Activated naive CD8-positive, alpha-beta T cell treated with anti-CD3 and anti-CD28 coated beads, Interleukin-2, amount 50 U/mL, for 24 hours (primary cell): ENCODE data around the gene EEPD1.
A peak's percentile ranks its signal among the peaks of the same experiment; 100 is the strongest.

Experiments used
- ATAC-seq: fragments of 150-1000 bp; cut with Tn5 transposase; one replicate; pipeline ENCODE4 v1.10.0; 2021
- DNase-seq: peaks from one replicate; pipeline ENCODE4 v3.0.0; 2021
- H3K27ac Mint-ChIP-seq: one replicate; pipeline ENCODE4 v1.8.0; 2021; ENCODE audit warnings: mild to moderate bottlenecking, mixed read lengths
- H3K27me3 Mint-ChIP-seq: one replicate; pipeline ENCODE4 v1.8.0; 2021; ENCODE audit warnings: mixed read lengths
- H3K36me3 Mint-ChIP-seq: one replicate; pipeline ENCODE4 v1.8.0; 2021; ENCODE audit warnings: low read depth, mixed read lengths
- H3K4me1 Mint-ChIP-seq: one replicate; pipeline ENCODE4 v1.8.0; 2021; ENCODE audit warnings: mixed read lengths
- H3K4me3 Mint-ChIP-seq: one replicate; pipeline ENCODE4 v1.8.0; 2021; ENCODE audit warnings: mild to moderate bottlenecking, moderate library complexity, mixed read lengths
- H3K9me3 Mint-ChIP-seq: one replicate; pipeline ENCODE4 v1.8.0; 2021; ENCODE audit warnings: mixed read lengths

Gene EEPD1

GRCh38 chr7:36286226-36286625 lies 133.2 kb downstream of the EEPD1 start:
- H3K9me3 Mint-ChIP-seq: no peaks in the 10 kb centered on the region
- H3K27ac Mint-ChIP-seq: peak overlapping the region; percentile 75
- no peaks in the 10 kb centered on the region for H3K27me3 Mint-ChIP-seq
- H3K4me1 Mint-ChIP-seq: peaks cover 61% of the 10 kb centered on the region
- peak; percentile 44 for DNase-seq
- no peaks in the 10 kb centered on the region for H3K36me3 Mint-ChIP-seq
- ATAC-seq: peak; percentile 75
- H3K4me3 Mint-ChIP-seq: peak overlapping the region; percentile 7

- Mint-ChIP-seq H3K9me3 (no peaks in the 10 kb centered on the region), H3K27ac (peak overlapping the region; percentile 75)
These were observed 133.6 kb downstream of the EEPD1 start for GRCh38 chr7:36286688-36287087.

GRCh38 chr7:36287371-36288241 lies 134.6 kb downstream of the EEPD1 start:
- Mint-ChIP-seq H3K4me3 (peak overlapping the region; percentile 21), H3K4me1 (peaks cover 66% of the 10 kb centered on the region), H3K27ac (peak overlapping the region; percentile 29), H3K27me3 (no peaks in the 10 kb centered on the region), H3K9me3 (no peaks in the 10 kb centered on the region), H3K36me3 (no peaks in the 10 kb centered on the region)
- DNase-seq (peak; percentile 34), ATAC-seq (peak; percentile 42)

More at GRCh38 chr7:36286688-36287087, 133.6 kb downstream of the EEPD1 start:
- DNase-seq (no peak), ATAC-seq (no peak)
- Mint-ChIP-seq H3K4me3 (peak overlapping the region; percentile 7), H3K27me3 (no peaks in the 10 kb centered on the region), H3K36me3 (no peaks in the 10 kb centered on the region), H3K4me1 (peaks cover 63% of the 10 kb centered on the region)

GRCh38 chr7:36288501-36288900 lies 135.4 kb downstream of the EEPD1 start:
- H3K4me3 Mint-ChIP-seq: no peak overlapping the region
- DNase-seq (no peak), ATAC-seq (no peak)
- peak overlapping the region; percentile 29 for H3K27ac Mint-ChIP-seq
- H3K36me3 Mint-ChIP-seq: no peaks in the 10 kb centered on the region
- no peaks in the 10 kb centered on the region for H3K27me3 Mint-ChIP-seq
- H3K9me3 Mint-ChIP-seq: no peaks in the 10 kb centered on the region
- H3K4me1 Mint-ChIP-seq: peaks cover 58% of the 10 kb centered on the region

- Mint-ChIP-seq H3K4me1 (peaks cover 46% of the 10 kb centered on the region), H3K36me3 (no peaks in the 10 kb centered on the region), H3K9me3 (no peaks in the 10 kb centered on the region), H3K4me3 (no peak overlapping the region), H3K27me3 (no peaks in the 10 kb centered on the region), H3K27ac (no peak overlapping the region)
- ATAC-seq: no peak
- no peak for DNase-seq
These were observed 137.0 kb downstream of the EEPD1 start for GRCh38 chr7:36289833-36290661.

GRCh38 chr7:36291387-36292316 lies 138.6 kb downstream of the EEPD1 start:
- DNase-seq (peak; percentile 82), ATAC-seq (peak; percentile 60)
- peak overlapping the region; percentile 66 for H3K4me3 Mint-ChIP-seq
- no peak overlapping the region for H3K27ac Mint-ChIP-seq
- no peaks in the 10 kb centered on the region for H3K27me3 Mint-ChIP-seq
- H3K36me3 Mint-ChIP-seq: no peaks in the 10 kb centered on the region
- peaks cover 34% of the 10 kb centered on the region for H3K4me1 Mint-ChIP-seq
- H3K9me3 Mint-ChIP-seq: no peaks in the 10 kb centered on the region

- Mint-ChIP-seq H3K36me3 (no peaks in the 10 kb centered on the region), H3K27ac (no peak overlapping the region), H3K27me3 (no peaks in the 10 kb centered on the region), H3K4me3 (no peak overlapping the region), H3K9me3 (no peaks in the 10 kb centered on the region), H3K4me1 (peaks cover 14% of the 10 kb centered on the region)
- DNase-seq: no peak
- ATAC-seq: no peak
These were observed 142.0 kb downstream of the EEPD1 start for GRCh38 chr7:36295090-36295489.

- H3K27ac Mint-ChIP-seq: no peak overlapping the region
- peaks cover 12% of the 10 kb centered on the region for H3K4me1 Mint-ChIP-seq
- H3K27me3 Mint-ChIP-seq: no peaks in the 10 kb centered on the region
- ATAC-seq (no peak), DNase-seq (no peak)
- no peaks in the 10 kb centered on the region for H3K36me3 Mint-ChIP-seq
- H3K4me3 Mint-ChIP-seq: no peak overlapping the region
- no peaks in the 10 kb centered on the region for H3K9me3 Mint-ChIP-seq
These were observed 143.2 kb downstream of the EEPD1 start for GRCh38 chr7:36296284-36296683.

GRCh38 chr7:36297364-36298009 lies 144.4 kb downstream of the EEPD1 start:
- H3K4me3 Mint-ChIP-seq: no peak overlapping the region
- H3K9me3 Mint-ChIP-seq: no peaks in the 10 kb centered on the region
- DNase-seq (no peak), ATAC-seq (no peak)
- H3K36me3 Mint-ChIP-seq: no peaks in the 10 kb centered on the region
- H3K27me3 Mint-ChIP-seq: no peaks in the 10 kb centered on the region
- H3K4me1 Mint-ChIP-seq: no peaks in the 10 kb centered on the region
- H3K27ac Mint-ChIP-seq: no peak overlapping the region

- no peak overlapping the region for H3K4me3 Mint-ChIP-seq
- no peak for ATAC-seq
- no peaks in the 10 kb centered on the region for H3K9me3 Mint-ChIP-seq
- H3K27ac Mint-ChIP-seq: no peak overlapping the region
- DNase-seq: no peak
- no peaks in the 10 kb centered on the region for H3K27me3 Mint-ChIP-seq
- H3K36me3 Mint-ChIP-seq: no peaks in the 10 kb centered on the region
- H3K4me1 Mint-ChIP-seq: no peaks in the 10 kb centered on the region
These were observed 145.1 kb downstream of the EEPD1 start for GRCh38 chr7:36298106-36298505.

- Mint-ChIP-seq H3K4me1 (no peaks in the 10 kb centered on the region), H3K27ac (no peak overlapping the region), H3K4me3 (no peak overlapping the region), H3K36me3 (no peaks in the 10 kb centered on the region), H3K9me3 (no peaks in the 10 kb centered on the region), H3K27me3 (no peaks in the 10 kb centered on the region)
- no peak for ATAC-seq
- no peak for DNase-seq
These were observed 146.2 kb downstream of the EEPD1 start for GRCh38 chr7:36299223-36299774.

GRCh38 chr7:36299823-36300341 lies 146.8 kb downstream of the EEPD1 start:
- Mint-ChIP-seq H3K27me3 (no peaks in the 10 kb centered on the region), H3K4me1 (no peaks in the 10 kb centered on the region), H3K36me3 (no peaks in the 10 kb centered on the region), H3K9me3 (no peaks in the 10 kb centered on the region), H3K4me3 (no peak overlapping the region), H3K27ac (no peak overlapping the region)
- ATAC-seq (no peak), DNase-seq (no peak)

GRCh38 chr7:36300696-36301350 lies 147.8 kb downstream of the EEPD1 start:
- Mint-ChIP-seq H3K27me3 (no peaks in the 10 kb centered on the region), H3K4me3 (no peak overlapping the region), H3K27ac (no peak overlapping the region), H3K9me3 (no peaks in the 10 kb centered on the region), H3K4me1 (no peaks in the 10 kb centered on the region), H3K36me3 (no peaks in the 10 kb centered on the region)
- DNase-seq (no peak), ATAC-seq (no peak)
